Keratinocyte (primary cell): ENCODE data around the gene MICOS13.

Experiments used
- EZH2 ChIP-seq: IDR thresholded peaks from one replicate; pipeline ENCODE4 v1.6.1; 2012; ENCODE audit warnings: inconsistent platforms, mild to moderate bottlenecking, low read length, moderate library complexity
- TF ChIP-seq, protein P1 (sequence below), 3 experiments: IDR thresholded peaks in 1 of 3; conservative IDR thresholded peaks in 1 of 3; optimal IDR thresholded peaks in 1 of 3; 2 replicates in 2 of 3; 3 replicates in 1 of 3; pipeline versions ENCODE3 to v1.5.1; 2011; ENCODE audit warnings: low read length in 3 of 3, mild to moderate bottlenecking in 3 of 3, moderate library complexity in 2 of 3, control low read depth in 1 of 3, inconsistent platforms in 1 of 3; ENCODE audit not compliant: insufficient read depth in 2 of 3; ENCODE audit errors: extremely low read depth in 1 of 3

DNA sequence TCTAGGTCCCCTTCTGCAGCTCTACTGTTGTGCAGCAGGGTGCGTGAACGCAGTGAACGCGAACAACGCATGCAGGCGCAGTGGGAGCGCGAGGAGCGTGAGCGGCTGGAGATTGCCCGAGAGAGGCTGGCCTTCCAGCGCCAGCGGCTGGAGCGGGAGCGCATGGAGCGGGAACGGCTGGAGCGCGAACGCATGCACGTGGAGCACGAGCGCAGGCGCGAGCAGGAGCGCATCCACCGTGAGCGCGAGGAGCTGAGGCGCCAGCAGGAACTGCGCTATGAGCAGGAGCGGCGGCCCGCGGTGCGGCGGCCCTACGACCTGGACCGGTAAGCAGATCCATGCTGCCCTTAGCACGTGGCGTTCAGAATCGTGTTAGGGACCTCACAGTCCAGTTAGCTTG, 18.8 kb downstream of the MICOS13 start:
- TF ChIP-seq, protein P1, sequence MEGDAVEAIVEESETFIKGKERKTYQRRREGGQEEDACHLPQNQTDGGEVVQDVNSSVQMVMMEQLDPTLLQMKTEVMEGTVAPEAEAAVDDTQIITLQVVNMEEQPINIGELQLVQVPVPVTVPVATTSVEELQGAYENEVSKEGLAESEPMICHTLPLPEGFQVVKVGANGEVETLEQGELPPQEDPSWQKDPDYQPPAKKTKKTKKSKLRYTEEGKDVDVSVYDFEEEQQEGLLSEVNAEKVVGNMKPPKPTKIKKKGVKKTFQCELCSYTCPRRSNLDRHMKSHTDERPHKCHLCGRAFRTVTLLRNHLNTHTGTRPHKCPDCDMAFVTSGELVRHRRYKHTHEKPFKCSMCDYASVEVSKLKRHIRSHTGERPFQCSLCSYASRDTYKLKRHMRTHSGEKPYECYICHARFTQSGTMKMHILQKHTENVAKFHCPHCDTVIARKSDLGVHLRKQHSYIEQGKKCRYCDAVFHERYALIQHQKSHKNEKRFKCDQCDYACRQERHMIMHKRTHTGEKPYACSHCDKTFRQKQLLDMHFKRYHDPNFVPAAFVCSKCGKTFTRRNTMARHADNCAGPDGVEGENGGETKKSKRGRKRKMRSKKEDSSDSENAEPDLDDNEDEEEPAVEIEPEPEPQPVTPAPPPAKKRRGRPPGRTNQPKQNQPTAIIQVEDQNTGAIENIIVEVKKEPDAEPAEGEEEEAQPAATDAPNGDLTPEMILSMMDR (optimal IDR thresholded peaks at IDR 0.05 in 1 of 3, IDR thresholded peaks at IDR 0.05 in 1 of 3, conservative IDR thresholded peaks at IDR 0.05 in 1 of 3; ENCODE audit: extremely low read depth in 1 of 3, insufficient read depth in 2 of 3, low read length in 3 of 3): no peak
- TF ChIP-seq EZH2: no peak
